T-helper 1 cell (primary cell): ENCODE results near the gene ANOS1.

ENCODE experiments used
- DNase-seq, 5 donors: peaks; one replicate each; pipeline ENCODE4 v3.0.0-alpha.2; 2012 to 2020

Gene ANOS1

DNA sequence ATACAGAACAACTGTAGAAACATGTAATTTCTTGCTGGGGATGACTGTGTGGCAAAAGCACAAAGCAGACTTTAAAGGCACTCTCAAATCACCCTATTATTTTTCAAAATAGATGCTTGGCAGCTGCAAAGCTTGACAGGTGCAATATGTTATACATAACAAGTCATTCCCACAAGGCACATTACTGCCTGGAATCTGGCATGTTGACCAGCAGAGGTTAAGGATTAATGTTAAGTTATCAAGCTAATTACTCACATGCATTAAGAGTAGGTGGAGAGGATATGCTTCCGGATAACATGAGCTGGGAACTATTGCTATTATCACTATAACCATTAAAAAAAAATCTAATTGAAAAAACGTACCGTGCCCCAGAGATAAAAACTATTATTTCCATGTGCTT, 17.8 kb downstream of the ANOS1 start:
- no peak for DNase-seq

DNA sequence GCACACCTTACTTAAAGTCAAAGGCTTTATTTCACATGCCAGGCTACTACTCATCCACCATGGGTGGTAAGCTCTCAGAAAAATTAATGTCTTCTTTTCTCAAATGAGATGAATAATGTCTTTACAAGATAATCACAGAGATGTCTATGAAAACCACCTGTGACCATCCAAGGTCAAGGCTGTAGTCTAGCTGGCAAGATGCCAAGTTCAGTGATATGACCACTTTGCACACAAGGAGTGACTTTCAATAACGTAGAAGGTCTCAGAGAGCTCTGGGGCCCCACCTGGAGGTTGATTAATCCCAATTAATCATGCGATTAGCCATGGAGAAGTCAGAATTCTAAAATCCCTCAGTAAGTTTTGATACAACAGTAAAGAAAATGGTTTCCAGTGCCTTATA, 20.5 kb downstream of the ANOS1 start:
- no peak for DNase-seq

DNA sequence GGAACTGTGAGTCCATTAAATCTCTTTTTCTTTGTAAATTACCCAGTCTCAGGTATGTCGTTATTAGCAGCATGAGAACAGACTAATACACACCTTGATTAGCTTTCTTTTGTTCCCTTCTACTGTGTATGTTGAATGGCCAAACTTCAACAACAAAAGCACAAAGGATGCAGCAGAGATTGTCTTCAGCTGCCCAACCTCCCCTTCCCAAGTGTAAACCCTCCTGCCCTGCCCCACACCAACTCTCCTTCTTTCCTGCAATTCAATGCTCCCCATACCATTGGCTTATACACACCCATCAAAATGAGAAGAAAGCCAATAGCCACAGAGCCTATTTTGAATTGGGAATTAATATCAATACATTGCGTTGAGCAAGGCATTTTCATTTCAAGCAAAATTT, 27.8 kb downstream of the ANOS1 start:
- DNase-seq, result no peak

DNA sequence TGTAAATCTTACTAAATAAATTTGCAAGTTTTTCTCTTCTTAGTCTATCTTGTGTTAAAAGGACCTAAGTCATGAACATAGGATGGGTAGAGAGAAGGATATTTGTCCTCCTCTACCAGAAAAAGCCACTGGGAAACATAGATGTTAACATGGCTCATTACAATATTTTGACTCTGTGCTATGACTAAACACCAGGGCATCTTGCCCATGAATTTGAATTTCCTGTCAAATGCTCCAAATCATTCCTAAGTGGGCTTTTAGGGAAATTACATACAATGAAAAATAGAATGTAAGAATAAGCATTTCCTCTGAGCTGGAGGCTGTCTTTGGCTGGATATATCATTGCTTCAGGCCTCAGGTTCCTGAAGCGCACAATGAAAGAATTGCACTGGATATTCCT, 39.1 kb downstream of the ANOS1 start:
- no peak for DNase-seq

DNA sequence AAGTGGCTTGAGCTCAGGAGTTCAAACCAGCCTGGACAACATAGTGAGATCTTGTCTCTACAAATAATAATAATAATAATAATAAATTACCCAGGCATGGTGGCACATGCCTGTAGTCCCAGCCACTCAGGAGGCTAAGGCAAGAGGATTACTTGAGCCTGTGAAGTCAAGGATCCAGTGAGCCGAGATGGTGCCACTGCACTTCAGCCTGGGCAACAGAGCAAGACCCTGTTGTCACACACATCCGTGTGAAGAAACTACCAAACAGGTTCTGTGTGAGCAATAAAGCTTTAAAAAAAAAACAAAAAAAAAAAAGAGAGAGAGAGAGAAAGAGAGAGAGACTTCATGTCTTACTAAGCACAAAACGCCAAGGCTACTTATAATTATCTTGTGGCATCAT, 42.5 kb downstream of the ANOS1 start:
- DNase-seq, result no peak

DNA sequence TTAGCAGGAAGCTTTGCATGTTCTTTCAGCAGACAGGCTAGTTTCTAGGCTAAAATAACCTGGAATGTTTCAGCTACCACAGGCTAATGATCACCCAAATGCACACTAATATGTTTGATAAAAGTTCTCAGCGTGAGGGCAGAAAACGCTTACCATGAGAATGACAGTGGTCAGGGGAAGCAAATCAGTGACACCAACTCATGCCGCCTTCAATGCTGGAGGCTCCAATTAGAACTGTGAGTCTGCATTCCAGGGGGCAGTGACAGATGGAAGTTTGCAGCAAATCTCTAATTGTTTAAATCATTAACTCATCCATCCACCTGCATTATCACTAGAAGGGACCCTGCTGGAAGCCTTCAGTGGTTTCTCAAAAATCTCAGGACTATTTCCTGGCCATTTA, 43.2 kb downstream of the ANOS1 start:
- DNase-seq, result no peak

DNA sequence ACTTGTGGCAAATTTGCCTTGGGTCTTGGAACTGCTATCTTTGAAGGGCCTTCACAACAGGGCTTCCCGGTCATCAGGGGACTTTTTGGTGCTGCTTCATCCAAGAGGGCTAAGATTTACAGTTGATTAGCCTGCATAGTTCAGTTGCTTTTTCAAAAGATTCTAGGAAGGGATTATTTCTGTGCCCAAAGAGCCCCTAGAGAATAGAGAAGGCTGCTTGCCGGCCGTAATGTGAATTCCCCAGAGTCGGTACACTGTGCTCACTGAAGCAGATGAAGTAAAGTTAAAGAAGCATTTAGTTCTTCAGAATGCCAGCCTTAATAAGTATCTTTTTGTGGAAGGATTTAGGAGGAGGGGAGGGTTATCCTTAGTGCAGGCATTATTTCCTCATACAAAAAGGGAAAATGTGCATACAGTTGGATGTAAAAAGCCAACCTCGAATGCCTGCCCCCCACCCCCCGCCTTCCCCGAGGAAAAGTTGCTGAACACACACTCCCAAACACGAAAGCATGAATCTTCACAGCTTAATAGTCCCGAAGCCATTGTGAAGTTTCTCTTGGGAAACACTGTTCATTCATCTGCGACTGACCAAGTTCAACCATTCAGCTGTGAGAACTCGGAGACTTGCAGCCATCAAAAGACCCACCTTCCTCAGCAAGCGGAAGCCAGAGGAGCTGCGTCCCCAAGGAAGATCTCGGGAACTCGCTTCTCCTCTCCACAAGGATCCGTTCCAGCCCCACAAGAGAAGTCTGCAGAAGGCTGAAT, 47.6 kb downstream of the ANOS1 start:
- DNase-seq, result no peak

DNA sequence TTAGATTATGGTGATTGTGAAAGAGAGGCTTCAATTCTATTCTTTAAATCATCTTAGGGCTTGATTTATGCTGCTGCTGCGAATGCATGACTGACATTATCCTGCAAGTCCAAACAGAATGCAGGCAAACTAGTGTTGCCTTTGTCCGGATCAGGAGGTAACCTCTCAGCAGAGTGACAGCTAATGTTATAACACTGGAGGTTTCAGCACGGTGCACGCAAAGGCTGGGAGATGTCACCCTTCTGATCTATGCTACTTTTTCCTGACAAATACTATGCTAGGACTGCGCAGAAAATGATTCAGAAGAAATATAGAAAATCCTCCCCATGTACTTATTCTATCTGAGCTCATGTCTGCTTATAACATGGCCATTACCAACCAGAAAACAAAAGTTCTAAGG, 48.2 kb downstream of the ANOS1 start:
- no peak for DNase-seq

DNA sequence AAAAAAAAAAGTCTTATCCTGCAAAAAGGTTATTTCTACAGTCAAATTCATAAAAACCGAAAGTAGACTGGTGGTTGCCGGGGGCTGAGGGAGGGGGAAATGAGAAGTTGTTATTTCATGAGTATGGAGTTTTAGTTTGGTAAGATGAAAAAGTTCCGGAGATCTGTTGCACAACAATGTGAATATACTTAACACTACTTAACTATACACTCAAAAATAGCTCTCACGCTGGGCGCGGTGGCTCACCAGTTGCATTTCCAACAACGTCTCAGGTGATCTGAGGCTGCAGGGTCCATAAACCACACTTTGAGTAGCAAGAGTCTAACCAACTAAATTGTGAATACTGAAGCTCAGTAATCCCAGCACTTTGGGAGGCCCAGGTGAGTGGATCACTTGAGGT, 52.4 kb downstream of the ANOS1 start:
- no peak for DNase-seq

DNA sequence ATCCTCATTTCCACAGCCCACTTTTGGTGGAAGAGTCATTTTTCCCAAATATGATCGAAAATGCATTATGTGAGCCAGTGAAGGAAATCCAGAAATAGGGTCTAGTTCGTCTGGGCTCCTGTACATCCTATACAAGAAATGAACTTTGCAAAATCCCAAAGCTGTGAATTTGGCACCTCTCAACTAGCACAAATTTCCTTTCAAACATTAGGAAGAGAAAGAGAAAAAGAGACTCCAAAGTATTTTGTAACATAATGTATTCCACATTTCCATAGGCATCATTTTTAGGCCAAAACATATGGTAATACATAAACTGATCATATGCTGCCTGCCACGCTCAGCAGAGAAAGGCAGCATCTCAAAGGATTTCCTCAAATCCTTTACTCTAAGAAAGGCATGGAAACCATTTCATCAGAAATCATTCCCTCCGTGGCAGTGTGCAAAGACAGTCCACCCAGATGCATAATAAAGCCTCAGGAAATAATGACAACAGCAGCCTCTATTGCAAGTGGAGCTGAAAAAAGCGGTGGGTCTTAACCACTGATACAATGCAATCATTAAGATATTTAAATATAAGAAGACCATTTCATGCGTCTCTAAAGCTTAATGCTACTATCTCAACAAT, 56.8 kb downstream of the ANOS1 start:
- no peak for DNase-seq

DNA sequence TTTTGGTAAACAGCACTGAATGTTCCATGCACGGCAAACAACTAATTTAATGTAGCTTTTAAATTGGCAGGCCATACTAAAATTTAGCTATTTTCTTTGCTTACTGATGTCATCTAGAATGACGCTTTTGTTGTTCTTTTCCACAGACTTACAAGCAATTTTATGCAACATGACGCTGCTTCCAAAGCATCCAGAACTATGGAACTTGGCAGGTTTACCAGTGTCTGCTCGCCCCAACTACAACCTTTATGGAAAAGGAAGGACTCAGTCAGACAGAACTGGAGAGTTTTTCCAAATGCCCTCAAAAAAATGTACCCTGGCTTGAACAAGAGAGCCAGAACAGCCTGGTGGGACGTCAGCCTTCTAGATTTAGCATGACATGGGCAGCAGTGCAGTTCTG, 58.7 kb downstream of the ANOS1 start:
- no peak for DNase-seq

DNA sequence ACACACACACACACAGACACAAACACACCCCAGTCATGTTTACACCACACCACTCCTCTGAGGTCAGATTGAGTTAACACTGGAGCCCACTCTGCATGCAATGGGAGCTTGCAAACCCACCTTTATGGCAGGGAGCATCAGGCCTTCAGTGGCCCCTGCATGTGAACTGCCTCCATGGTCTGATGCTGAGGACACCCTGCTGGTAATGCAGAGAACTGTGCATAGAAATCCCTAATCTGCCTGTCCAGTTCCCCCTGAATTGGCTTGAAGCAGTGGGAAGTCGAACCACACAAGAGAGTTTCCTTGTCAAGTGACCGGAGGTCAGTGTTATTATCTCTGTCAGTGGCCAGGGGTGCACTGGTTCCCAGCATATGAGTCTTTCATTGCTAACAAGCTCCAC, 59.8 kb downstream of the ANOS1 start:
- DNase-seq, result no peak

DNA sequence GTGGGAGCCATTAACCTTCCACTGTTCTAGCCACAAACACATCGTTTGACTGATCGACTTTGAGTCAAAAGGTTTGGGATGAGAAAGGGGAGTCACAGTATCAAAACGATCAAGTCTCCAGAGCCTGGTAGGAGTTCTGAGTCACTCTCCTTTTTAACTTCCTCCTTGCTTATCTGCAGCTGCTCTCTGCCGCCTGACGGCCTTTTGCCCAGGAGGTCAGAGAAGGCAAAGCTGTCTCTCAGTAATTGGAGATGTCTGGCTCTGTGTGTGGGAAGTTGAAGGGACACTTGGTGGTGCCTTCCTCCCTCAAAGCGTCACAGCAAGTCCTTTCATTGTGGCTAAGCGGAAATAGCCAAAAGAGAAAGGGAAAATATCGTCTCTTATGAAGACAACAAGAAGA, 63.1 kb downstream of the ANOS1 start:
- DNase-seq, result no peak

DNA sequence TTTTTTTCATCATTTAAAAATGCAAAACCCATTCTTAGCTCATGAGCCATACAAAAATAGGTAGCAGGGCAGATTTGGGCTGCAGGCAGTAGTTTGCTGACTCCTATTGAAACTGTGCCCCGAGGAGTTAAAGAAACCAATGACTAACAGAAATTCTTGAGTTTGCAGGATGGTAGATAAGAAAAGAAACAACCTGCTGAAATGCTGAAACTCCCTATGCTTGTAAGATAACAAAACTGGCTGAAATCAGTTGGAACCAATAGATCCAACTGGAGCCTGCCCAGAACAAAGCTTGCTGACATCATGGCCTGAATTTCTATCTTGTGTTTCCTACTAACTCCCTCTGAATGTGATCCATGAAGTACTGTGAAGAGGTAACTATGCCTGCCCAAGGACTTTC, 68.6 kb downstream of the ANOS1 start:
- DNase-seq, result no peak

DNA sequence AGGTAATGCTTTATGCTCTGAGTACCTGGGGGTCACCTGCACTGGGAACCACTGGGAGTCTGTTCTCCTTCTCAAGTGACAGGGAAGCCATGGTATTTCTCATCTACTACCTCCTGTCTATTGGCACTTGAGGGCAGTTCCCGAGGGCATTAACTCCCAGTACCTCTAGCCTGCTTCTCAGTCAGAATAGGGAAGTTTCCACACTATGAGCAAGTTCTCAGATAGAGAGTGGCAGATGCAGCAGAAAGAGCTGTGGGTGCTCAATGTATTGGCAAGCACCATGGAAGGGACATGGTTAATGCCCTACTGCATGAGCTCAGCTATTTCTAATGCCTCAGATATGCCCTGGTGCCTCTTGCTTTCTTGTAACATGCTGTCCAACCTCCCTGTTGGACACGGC, 74.1 kb downstream of the ANOS1 start:
- DNase-seq, result no peak

DNA sequence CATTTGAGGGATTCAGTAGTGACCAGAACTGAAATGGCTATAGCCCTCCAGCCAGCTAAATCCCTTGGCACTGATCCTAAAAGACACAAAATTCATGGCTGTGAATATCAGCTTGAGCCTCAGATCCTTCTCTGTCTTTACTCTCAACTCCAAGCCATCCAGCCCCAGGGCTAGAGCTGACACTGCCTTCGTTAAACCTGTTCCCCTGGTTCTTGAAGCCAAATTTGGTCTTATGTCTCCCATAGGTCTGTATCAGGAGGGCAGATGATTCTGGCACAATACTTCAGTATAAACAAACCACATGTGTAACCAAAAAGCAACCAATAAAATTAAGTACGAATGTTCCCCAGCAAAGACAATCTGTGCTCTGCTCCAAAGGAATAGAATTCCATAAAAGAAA, 78.0 kb downstream of the ANOS1 start:
- no peak for DNase-seq

DNA sequence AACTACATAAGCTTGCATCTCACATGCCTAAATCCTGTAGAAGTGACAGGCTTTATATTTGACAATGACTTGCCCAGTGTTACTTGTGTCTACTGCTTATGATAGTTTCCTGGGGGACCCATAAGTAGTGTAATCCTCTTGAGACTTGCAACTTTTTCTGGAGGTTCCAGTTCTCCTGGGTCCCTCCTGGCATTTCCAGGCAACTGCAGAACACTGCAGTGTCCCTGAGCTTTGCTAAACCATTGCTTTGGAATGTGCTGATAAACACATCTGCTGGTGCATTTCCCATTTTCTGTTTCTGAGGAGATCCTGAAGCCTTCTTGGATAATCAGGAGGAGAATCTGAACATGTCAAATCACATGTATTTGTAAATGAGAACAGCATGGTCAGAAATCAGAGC, 82.0 kb downstream of the ANOS1 start:
- DNase-seq, result no peak

DNA sequence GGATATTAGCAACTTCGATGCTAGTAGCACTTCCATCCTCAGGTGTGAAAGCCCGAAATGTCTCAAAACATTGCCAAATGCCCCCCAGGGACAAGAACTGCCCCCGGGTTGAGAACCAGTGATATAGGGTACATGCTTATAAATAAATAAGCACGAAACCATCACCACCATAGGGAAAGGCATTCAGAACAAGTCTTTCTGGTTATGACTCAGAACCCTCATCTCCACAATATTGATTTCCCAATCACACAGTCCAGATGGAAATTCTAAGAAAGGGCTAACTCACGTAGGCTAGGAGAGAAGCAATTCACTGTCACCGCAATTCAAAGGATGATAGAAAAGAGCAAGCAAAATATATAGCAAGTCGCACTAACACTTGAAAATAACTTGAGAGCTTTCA, 84.8 kb downstream of the ANOS1 start:
- no peak for DNase-seq

DNA sequence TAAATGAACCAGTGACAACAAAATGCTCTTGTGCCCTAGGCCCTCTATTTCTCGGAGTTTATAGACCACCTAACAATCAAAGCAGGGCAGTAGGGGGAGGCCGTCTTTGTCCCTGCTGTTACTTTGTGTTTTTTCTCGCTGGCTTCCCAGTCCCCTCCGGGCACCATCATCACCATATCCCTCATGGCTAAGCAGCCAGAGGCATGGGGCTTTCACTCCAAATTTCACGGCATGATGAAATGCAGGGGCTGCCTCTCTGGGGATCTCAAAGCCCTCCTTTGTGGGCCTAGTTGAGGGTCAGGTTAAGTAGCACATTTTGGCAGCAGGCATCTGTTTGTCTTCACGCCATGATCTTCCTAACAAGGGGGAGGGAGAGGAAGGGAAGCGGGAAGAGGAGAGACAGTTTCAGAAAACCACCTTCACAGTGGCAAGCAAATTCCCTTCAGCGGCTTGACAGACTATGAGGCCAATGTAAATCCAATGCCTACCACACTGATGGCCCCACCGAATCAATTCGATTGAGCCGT, 91.9 kb downstream of the ANOS1 start:
- no peak for DNase-seq

DNA sequence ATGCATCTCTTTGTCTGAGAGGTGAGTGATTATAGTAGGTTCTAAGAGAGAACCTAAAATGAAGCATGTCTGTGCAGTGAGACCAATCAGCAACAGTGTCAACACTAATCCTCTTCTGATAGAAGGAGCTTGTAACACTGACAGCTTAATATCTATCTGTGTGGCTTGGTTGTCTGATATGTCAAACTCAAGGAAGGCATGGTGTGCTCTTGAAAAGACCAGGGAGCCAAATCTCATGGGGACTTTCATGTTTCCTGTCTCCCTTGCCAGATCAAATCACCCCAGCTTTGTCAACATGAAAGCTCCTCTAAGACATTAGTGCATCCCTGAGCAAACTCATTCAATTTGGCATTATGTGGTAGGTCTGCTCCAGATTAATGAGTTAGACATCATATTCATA, 95.4 kb downstream of the ANOS1 start:
- no peak for DNase-seq

DNA sequence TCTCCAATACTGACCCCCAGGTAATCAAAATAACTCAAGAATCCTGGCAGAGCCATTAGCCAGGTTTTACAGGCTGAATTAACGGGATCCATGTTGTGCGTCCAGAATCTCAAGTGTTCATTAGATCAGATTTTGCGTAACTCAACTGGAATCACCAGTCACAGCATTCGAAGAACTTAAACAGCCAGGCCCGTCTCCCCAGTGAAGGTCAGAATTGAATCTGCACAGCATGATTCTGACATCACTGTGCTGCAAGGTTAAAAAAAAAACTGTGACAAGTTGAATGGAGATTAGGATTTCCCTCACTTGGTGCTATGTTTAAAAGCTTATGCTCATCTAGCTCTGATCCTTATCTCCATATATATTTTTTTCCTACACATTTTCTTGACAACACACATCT, 96.1 kb downstream of the ANOS1 start:
- no peak for DNase-seq

DNA sequence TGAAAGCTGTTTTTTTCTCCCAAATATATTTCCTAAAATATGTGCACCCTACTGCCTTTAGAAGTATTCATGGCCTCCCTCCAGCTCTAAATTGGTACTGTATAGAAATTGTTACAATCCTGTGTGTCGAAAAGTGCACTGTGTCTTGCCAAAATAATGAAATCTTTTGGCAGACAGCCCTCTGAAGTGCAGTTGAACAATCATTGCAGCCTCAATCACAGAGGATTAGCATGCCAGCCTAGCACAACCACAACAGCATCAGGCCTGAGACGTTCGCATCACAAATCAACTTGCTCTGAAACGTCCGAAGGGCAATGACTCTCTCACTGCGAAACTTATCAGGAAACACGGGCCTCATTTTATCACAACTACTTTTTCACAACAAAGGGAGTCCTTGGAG, 99.0 kb downstream of the ANOS1 start:
- DNase-seq, result no peak

DNA sequence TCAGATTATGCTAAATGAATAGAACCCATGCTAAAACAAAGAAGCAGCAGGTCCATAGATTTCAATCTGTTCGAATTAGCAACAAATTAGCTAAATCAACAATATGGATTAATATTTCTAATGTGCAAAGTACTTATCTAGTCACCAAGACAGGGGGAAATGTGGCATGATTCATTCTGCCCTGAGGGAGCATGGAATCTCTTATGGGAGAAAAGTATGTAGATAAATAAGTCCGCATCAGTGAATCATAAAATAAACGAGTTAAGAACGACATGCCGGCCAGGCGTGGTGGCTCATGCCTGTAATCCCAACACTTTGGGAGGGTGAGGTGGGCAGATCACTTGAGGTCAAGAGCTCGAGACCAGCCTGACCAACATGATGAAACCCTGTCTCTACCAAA, 102.1 kb downstream of the ANOS1 start:
- no peak for DNase-seq

DNA sequence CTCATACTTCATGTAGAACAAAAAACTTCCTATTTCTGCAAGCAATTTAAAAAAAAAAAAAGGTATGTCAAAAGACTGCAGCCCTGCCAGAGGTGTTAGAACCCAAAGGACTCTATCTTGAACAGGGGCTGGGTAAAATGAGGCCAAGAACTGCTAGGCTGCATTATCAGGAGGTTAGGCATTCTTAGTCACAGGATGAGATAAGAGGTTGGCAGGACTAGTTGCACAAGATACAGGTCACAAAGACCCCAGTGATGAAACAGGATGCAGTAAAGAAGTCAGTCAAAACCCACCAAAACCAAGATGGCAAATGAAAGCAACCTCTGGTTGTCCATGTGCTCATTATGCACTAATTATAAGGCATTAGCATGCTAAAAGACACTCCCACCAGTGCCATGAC, 104.1 kb downstream of the ANOS1 start:
- DNase-seq, result no peak

DNA sequence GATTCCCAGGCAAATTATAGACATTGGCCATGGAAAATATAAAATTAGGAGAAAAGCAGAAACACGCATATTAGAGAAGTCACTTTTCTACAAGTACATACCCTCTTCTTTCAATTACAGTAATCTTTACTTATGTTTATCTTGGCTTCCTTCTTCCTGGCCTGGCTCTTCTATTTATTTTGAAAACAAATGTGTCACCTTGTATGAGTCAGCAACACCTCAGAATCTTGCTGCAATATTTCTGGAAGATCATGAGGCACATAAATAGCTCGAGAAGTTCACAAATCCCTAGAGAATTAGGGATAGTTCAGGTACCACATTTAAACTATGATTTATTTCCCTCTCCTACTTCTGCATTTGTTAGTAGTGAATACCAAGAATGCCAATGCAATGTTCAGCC, 124.6 kb downstream of the ANOS1 start:
- no peak for DNase-seq
